NOMO-1 treated with DMSO at 0.1 percent for 48 hours (cell line): ENCODE data around the gene SIGLEC12.
"Not testable (repeated sequence)": the region's sequence is repeated elsewhere in the genome, so short reads cannot be mapped to it uniquely, and the experiment has no call there.

Experiments
- DNase-seq: peaks from one replicate; lab custom pipeline; 2025; ENCODE audit not compliant: unreplicated experiment; lab: John Stamatoyannopoulos, UW

Gene SIGLEC12

DNA sequence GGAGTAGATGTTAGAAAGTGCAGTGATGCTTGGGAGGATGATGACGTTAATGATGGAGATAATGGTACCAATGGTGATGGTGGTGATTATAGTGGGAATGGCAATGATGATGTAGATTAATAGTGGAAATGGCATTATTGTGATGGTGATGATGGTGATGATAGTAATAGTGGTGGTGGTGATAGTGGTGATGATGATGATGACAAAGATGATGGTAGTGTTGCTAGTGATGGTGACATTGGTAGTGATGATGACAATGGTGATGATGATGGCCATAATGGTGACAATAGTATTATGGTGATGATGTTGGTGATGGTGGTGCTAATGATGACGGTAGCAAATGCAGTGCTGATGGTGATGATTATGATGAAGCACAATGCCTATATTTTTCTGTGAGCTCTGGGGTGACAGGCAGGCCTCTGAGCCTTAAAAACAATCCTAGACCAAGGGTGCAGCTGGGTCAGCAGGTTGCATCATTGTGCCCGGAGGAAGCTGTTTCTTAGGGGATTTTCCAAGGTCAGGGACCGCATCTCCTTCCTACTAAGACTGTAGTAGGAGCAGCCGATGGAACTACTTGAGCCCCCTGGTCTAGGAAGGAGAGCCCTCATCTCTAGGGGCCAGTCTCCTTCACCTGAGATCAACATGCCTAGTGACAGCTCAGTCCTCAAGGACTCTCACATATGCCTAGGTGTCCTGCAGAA, 15.5 kb downstream of the SIGLEC12 start:
- DNase-seq: no peak

- DNase-seq: peak; percentile 1
Measured at GRCh38 chr19:51480590-51480989, 21.0 kb downstream of the SIGLEC12 start.

- DNase-seq: no peak
Measured at GRCh38 chr19:51479531-51480331, 21.9 kb downstream of the SIGLEC12 start.

- no peak for DNase-seq
Measured at GRCh38 chr19:51478381-51479234, 23.0 kb downstream of the SIGLEC12 start, which contains the start of gene CEACAM18. TSS of gene CEACAM18 (plus strand) at chr19:51478539.

- no peak for DNase-seq
Measured at GRCh38 chr19:51477344-51477743, 24.3 kb downstream of the SIGLEC12 start.

GRCh38 chr19:51476164-51476563, 25.4 kb downstream of the SIGLEC12 start:
- DNase-seq: no peak

GRCh38 chr19:51473009-51473707, 28.4 kb downstream of the SIGLEC12 start:
- DNase-seq: peak; percentile 67

DNA sequence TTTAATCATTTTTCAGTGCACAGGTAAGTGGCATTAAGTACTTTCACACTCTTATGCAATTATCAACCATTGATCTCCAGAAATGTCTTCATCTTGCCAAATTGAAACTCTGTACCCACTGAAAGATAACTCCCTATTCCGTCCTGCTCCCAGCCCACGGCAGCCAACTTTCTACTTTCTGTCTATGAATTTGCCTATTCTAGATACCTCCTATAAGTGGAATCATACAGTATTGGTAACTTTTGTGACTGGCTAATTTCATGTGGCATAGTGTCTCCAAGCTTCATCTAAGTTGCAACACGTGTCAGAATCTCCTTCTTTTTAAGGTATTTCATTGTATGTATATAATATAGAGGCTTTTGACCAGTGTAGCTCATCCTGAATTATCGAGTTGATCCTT, 29.0 kb downstream of the SIGLEC12 start:
- no peak for DNase-seq

GRCh38 chr19:51471527-51471926, 30.1 kb downstream of the SIGLEC12 start:
- no peak for DNase-seq

DNA sequence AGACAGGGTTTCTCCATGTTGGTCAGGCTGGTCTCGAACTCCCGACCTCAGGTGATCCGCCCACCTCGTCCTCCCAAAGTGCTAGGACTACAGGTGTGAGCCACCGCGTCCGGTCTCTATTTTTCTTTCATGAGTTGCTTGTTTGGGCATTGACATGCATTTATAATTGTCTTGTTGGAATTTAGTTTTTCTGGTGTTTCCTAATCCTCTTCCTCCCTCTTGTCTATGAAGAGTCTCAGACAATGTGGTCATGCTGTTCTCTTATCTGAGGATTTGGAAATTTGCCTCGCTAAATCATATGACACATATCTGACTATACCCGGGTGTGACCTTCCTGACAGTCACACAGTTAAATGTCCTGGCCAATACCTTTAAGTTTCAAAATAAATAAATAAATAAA, 30.6 kb downstream of the SIGLEC12 start:
- no peak for DNase-seq

DNA sequence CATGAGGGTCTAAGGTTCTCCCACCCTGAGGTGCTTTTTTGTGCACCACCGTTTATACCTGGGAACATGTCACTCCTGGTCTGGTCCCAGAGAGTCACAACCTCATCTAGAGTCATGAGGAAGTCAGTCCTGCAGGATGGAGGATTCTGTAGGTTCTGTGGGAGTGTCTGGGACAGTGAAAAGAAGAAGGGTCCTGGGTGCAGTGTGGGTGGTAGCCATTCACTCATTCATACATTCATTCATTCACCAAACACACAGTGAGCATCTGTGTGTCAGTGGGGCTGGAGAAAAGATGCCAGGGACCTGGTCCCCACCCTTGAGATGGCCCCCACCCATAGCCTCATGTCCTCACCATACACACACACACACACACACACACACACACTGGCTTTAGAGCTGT, 32.0 kb downstream of the SIGLEC12 start:
- no peak for DNase-seq

DNA sequence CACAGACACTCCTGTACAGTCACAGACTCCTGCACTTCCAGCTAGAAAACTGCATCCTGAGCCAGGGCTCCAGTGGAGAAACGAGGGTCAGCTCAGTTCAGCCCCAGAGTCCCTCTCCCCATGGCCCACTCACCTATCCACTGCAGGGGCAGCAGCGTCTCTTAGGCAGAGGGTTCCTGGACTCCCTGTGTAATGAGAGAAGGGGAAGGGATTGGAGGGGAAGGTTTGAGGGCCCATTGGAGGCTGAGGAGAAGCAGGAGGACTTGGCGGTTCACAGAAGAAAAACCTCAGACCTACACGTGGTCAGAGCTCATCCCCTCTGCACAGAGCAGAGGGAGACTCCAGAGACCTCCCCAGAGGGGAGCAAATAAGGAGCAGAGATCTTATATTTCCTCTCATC, 32.4 kb downstream of the SIGLEC12 start:
- DNase-seq: no peak

DNA sequence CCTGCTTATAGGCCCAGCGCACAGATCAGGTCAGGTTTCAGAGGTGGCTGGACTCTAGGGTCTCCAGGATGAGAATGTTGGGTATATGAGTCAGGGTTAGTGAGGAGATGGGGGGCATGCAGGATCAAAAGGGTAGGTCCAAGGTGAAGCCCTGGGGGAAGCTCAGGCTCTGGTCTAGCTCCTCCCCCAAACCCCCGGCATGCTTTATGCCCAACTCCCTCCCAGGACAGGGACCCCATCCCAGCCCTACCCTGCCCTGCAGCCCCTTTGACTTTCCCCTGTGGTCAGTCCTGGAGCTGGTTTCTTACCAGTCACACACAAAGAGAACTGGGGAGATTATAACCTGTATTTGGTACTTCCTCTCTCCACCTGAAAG, 33.1 kb downstream of the SIGLEC12 start:
- DNase-seq: no peak

- DNase-seq: peak; percentile 23
Measured at GRCh38 chr19:51467864-51468544, 33.6 kb downstream of the SIGLEC12 start.

DNA sequence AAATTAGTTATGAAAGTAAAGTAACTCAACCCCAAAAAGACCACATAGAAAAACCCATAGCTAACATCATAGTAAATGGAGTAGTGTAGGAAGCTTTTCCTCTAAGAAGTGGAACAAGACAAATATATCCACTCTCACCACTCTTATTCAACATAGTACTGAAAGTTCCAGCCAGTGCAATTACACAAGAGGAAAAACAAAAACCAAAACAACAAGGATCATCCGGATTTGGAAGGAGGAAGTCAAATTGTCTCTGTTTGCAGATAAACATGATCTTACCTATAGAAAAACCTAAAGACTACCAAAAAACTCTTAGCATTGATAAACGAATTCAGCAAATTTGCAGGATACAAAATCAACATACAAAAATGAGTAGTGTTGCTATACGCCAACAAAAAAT, 34.9 kb downstream of the SIGLEC12 start:
- DNase-seq: no peak

GRCh38 chr19:51463976-51464581, 37.5 kb downstream of the SIGLEC12 start:
- DNase-seq: not testable (repeated sequence)

DNA sequence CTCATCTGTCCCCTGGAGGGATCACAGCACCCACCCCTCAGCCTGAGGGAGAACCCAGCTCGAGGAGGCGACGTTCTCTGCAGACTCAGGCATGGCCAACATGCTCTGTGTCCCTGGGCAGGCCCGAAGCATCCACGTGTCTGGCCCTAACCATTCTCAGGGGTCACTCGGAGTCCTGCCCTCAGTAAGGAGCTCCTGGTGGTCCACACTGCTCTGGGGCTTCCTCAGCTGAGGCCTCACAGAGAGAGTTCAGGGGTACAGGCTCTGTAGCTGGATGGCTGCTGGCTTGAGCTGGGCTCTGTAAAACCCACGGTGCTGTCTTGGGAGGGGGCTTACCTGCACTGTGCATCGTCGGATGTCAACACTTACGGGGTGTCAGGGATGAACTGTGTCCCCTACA, 38.9 kb downstream of the SIGLEC12 start:
- DNase-seq: no peak

DNA sequence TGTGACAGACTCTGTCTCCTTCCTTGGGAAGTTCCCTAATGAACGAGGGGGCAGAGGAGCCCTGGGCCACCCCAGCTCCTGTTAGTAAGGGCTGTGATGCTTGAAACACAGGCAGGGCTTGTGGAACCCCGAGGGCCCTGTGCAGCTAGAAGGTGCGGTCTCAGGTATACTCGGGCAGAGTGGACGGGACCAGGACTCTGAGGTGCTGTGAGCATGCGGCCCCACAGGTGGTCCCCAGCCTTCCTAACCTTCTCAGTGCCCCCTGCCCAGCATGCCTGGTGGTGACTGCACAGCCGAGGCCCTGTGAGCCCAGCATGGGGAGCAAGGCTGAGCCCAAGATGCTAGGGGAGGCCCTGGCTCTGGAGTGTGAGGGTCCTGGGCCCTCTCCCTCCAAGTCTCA, 39.3 kb downstream of the SIGLEC12 start:
- no peak for DNase-seq

DNA sequence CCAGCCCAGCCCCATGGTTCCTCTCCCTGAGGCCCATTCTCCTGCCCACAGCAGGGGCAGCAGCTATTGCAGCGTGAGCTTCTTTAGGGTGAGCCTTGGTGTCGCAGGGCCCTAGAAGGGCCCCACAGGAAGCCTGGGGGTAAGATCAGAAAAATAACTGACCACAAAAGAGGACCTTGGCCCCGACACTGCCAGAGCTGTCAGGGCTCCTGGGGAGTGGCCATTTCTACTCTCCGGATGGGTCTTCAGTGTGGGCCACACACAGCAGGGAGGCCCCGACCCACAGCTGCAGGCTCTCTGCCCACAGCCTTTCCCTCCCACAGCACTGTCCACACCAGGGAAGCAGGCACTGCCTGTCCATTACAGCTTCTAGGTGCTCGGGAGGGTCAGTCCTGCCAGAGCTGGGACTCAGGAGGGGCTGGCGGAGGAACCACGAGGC, 39.9 kb downstream of the SIGLEC12 start:
- DNase-seq: peak; percentile 36
